GM19240 (cell line): ENCODE measurements around the gene SMARCAL1.
A peak's percentile ranks its signal among the peaks of the same experiment; 100 is the strongest.
"Not testable (repeated sequence)": the region's sequence is repeated elsewhere in the genome, so short reads cannot be mapped to it uniquely, and the experiment has no call there.

ENCODE experiments used
- DNase-seq: peaks from one replicate; pipeline ENCODE4 v3.0.0; 2011; ENCODE audit warnings: low spot score; ENCODE audit not compliant: insufficient read length

The SMARCAL1 gene

GRCh38 chr2:216501854-216502253, 89.6 kb downstream of the SMARCAL1 start:
- no peak for DNase-seq

- no peak for DNase-seq
Observed at GRCh38 chr2:216502381-216503158, 90.3 kb downstream of the SMARCAL1 start.

GRCh38 chr2:216503159-216503629, 90.9 kb downstream of the SMARCAL1 start:
- DNase-seq, result no peak

GRCh38 chr2:216503697-216504375, 91.6 kb downstream of the SMARCAL1 start:
- no peak for DNase-seq

GRCh38 chr2:216504376-216504762, 92.1 kb downstream of the SMARCAL1 start:
- no peak for DNase-seq

GRCh38 chr2:216505133-216506106, 93.1 kb downstream of the SMARCAL1 start:
- DNase-seq, result no peak

GRCh38 chr2:216507220-216508160, 95.2 kb downstream of the SMARCAL1 start:
- no peak for DNase-seq

- DNase-seq, result no peak
Observed at GRCh38 chr2:216508229-216508628, 95.9 kb downstream of the SMARCAL1 start.

GRCh38 chr2:216516730-216517350, 104.6 kb downstream of the SMARCAL1 start:
- DNase-seq, result no peak

- DNase-seq, result no peak
Observed at GRCh38 chr2:216517447-216518225, 105.4 kb downstream of the SMARCAL1 start.

- not testable (repeated sequence) for DNase-seq
Observed at GRCh38 chr2:216518566-216519119, 106.4 kb downstream of the SMARCAL1 start.

GRCh38 chr2:216519154-216519762, 107.0 kb downstream of the SMARCAL1 start:
- DNase-seq, result peak; percentile 35

GRCh38 chr2:216520112-216520511, 107.8 kb downstream of the SMARCAL1 start:
- no peak for DNase-seq

- no peak for DNase-seq
Observed at GRCh38 chr2:216522892-216523502, 110.7 kb downstream of the SMARCAL1 start.

GRCh38 chr2:216525972-216526371, 113.7 kb downstream of the SMARCAL1 start:
- no peak for DNase-seq

- no peak for DNase-seq
Observed at GRCh38 chr2:216526939-216527338, 114.7 kb downstream of the SMARCAL1 start.

GRCh38 chr2:216527600-216527999, 115.3 kb downstream of the SMARCAL1 start:
- DNase-seq, result no peak

GRCh38 chr2:216532562-216532961, 120.3 kb downstream of the SMARCAL1 start:
- no peak for DNase-seq
